Gastroesophageal sphincter (tissue), 4 donors: Measurements from ENCODE around the gene MORC2. TPM values are rescaled to one million over a fixed set of nuclear protein-coding genes. Genes with fewer than 3 reads are reported as not detected.

ENCODE experiments used
- ATAC-seq: fragments of 150-250 bp; one replicate; pipeline ENCODE4 v1.9.1; 2016; ENCODE audit warnings: mild to moderate bottlenecking, moderate library complexity
- H3K27ac ChIP-seq, 4 donors: fragments of 200-600 bp; sonication (generic) in 3 of 4; 1 replicate in 3 of 4; 2 replicates in 1 of 4; pipeline ENCODE4 v1.5.1; 2016 to 2019
- H3K27me3 ChIP-seq: fragments of 200-600 bp; sonication (generic); one replicate; pipeline ENCODE4 v1.5.1; 2019
- H3K36me3 ChIP-seq, 2 donors: fragments of 200-600 bp; sonication (generic); one replicate each; pipeline ENCODE4 v1.5.1; 2019; ENCODE audit warnings: control low read depth in 1 of 2
- H3K4me1 ChIP-seq, 3 donors: fragments of 200-600 bp; sonication (generic); 1 replicate in 2 of 3; 2 replicates in 1 of 3; pipeline ENCODE4 v1.5.1; 2016 to 2019; ENCODE audit warnings: control low read depth in 2 of 3
- H3K4me3 ChIP-seq, 2 donors: fragments of 200-600 bp; sonication (generic); one replicate each; pipeline ENCODE4 v1.5.1; 2019; ENCODE audit warnings: mild to moderate bottlenecking in 1 of 2, moderate library complexity in 1 of 2
- H3K9me3 ChIP-seq, 3 donors: fragments of 200-600 bp; sonication (generic); one replicate each; pipeline ENCODE4 v1.5.1; 2017 to 2019; ENCODE audit warnings: control low read depth in 2 of 3
- EP300 ChIP-seq: sonication (generic); formaldehyde crosslinking; IDR thresholded peaks from one replicate; pipeline ENCODE4 v1.6.1; 2017; ENCODE audit warnings: antibody characterized with exemption, mild to moderate bottlenecking
- POLR2A ChIP-seq, 2 donors: fragments of 450-650 bp; IDR thresholded peaks; one replicate each; pipeline ENCODE4 v1.6.1; 2017; ENCODE audit warnings: antibody characterized with exemption in 2 of 2, mild to moderate bottlenecking in 2 of 2, moderate library complexity in 1 of 2
- POLR2AphosphoS5 ChIP-seq: sonication (generic); formaldehyde crosslinking; IDR thresholded peaks from one replicate; pipeline ENCODE4 v1.6.1; 2017; ENCODE audit warnings: antibody characterized with exemption
- WGBS, 2 donors: methylation state at CpG; one replicate each; pipeline ENCODE4 v1.1.5; 2018; ENCODE audit warnings: low coverage in 1 of 2; 5-methylcytosine and 5-hydroxymethylcytosine counted together
- total RNA-seq, 4 donors: library from RNA; depleted of rRNA; stranded (reverse); fragments of >200 nt; gene quantifications; one replicate each; pipeline ENCODE4 v1.1.0, GENCODE V29; 2016
- TF ChIP-seq, protein P1 (sequence below), 4 experiments: fragments of 200-600 bp in 2 of 4; fragments of 450-650 bp in 2 of 4; sonication (generic) in 1 of 4; IDR thresholded peaks; one replicate each; pipeline ENCODE4 v1.5.1; 2017 to 2019; ENCODE audit warnings: antibody characterized with exemption in 4 of 4, mild to moderate bottlenecking in 2 of 4, moderate library complexity in 2 of 4

Gene MORC2
- total RNA-seq, 4 donors from 2014 or later, result 11.3 to 36.0 (median 29.6) TPM

DNA sequence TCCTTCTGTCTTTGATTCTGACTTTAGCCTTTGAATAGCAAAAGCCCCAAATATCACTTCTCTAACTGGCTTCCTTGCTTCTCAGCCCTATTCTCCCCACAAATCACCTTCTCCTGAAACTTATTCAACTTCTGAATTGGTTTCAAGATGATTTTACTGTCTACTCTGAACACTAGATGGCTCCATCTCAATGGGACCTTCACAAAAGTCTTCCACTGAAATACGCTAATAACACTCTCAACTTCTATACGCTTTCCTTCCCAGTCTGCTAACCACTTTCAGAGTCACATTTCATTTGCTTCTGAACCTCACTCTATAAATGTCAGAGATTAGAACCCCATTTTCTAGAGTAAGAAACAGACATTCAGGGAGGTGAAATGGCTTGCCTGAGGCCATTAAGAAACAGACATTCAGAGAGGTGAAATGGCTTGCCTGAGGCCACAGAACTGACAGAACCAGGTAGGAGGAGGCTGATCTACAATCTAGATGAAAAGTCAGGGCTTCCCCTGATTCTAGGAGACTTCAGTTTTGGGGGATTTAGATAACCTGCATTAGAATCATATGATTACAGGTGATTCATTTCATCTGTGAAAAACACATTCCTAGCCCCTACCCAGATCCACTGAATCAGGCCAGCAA is 20.6 kb downstream of the MORC2 start:
- TF ChIP-seq EP300, result no peak
- TF ChIP-seq, protein P1, sequence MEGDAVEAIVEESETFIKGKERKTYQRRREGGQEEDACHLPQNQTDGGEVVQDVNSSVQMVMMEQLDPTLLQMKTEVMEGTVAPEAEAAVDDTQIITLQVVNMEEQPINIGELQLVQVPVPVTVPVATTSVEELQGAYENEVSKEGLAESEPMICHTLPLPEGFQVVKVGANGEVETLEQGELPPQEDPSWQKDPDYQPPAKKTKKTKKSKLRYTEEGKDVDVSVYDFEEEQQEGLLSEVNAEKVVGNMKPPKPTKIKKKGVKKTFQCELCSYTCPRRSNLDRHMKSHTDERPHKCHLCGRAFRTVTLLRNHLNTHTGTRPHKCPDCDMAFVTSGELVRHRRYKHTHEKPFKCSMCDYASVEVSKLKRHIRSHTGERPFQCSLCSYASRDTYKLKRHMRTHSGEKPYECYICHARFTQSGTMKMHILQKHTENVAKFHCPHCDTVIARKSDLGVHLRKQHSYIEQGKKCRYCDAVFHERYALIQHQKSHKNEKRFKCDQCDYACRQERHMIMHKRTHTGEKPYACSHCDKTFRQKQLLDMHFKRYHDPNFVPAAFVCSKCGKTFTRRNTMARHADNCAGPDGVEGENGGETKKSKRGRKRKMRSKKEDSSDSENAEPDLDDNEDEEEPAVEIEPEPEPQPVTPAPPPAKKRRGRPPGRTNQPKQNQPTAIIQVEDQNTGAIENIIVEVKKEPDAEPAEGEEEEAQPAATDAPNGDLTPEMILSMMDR (IDR thresholded peaks at IDR 0.05), result peak; percentile 58 to 84 (median 76)
- no peaks in the 10 kb centered on the region for H3K9me3 ChIP-seq
- no peaks in the 10 kb centered on the region for H3K27me3 ChIP-seq
- H3K36me3 ChIP-seq, result peaks cover 0 to 81% of the 10 kb centered on the region in 2 donors
- 0 to 3% methylated on average over 1 to 2 of the region's 2 CpGs for WGBS, 2 donors
- peak overlapping the region; percentile 34 to 83 (median 82) for H3K27ac ChIP-seq
- peaks cover 3 to 46% (median 21%) of the 10 kb centered on the region in 3 donors for H3K4me1 ChIP-seq
- H3K4me3 ChIP-seq, result no peak overlapping the region
- ATAC-seq, result peak; percentile 71

DNA sequence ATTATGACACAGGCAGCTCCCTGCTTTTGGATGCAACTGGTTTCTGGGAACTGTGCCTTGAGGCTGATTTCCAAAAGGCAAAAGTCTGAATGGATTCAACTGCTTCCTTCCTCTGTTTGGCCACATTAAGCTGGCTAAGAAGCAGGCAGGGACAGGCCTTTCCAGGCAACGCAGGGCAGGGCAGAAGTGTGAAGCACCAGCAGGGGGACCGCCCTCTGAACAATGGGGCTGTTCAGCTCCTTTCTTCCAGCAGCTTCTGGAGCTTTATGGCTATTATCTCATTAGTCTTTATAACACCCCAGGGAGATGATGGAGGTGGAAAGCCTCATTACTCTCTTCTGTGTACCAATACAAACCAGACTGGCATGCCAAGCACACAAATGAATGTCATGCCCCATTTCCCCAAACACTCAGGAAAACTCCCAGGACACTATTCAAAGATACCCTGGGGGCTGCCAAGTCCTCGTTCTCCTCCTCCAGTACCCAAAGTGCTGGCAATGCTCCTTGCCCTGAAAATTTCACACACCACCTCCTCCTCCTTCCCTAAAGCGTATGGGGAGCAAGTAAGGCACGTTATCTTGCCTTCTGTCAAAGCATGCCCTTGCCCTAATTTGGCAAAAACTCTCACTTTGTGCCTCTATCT is 21.3 kb downstream of the MORC2 start:
- peak; percentile 84 for ATAC-seq
- Histone ChIP-seq H3K36me3 (peaks cover 0 to 82% of the 10 kb centered on the region in 2 donors), H3K27ac (peak overlapping the region; percentile 34 to 83 (median 82)), H3K4me1 (peaks cover 3 to 46% (median 21%) of the 10 kb centered on the region in 3 donors), H3K9me3 (no peaks in the 10 kb centered on the region), H3K4me3 (no peak overlapping the region), H3K27me3 (no peaks in the 10 kb centered on the region)
- 11 to 25% methylated on average over 3 to 4 of the region's 5 CpGs for WGBS, 2 donors
- TF ChIP-seq POLR2A (IDR thresholded peaks at IDR 0.05) (no peak), EP300 (no peak), POLR2AphosphoS5 (peak; percentile 70)
- TF ChIP-seq, protein P1 (IDR thresholded peaks at IDR 0.05), result peak in 3 of 4 experiments; percentile 34 to 65 (median 51)

DNA sequence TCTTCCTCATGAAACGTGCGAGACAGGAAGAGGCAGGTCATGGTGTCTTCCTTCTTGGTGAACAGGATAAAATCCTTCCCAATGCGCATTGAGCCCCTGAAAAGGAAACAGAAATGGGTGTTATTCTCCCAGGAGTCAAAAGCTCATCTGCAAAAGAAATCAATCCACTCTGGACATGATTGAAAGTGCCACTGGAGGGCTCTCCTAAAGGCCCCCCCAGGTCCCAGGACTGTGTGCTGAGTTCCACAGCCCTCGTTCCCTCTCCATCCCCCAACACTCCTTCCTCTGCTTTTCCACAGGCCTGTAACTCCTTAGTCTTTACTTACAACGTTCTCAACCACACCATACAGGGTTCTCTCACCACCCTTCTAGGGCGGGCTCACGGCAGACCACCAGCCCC is 22.2 kb downstream of the MORC2 start:
- Histone ChIP-seq H3K27ac (peak overlapping the region; percentile 34 to 83 (median 82)), H3K36me3 (peaks cover 0 to 84% of the 10 kb centered on the region in 2 donors), H3K4me1 (peaks cover 3 to 46% (median 21%) of the 10 kb centered on the region in 3 donors), H3K4me3 (no peak overlapping the region), H3K27me3 (no peaks in the 10 kb centered on the region), H3K9me3 (no peaks in the 10 kb centered on the region)
- 53 to 82% methylated on average over 3 to 4 of the region's 7 CpGs for WGBS, 2 donors
- no peak for ATAC-seq
- TF ChIP-seq POLR2A (IDR thresholded peaks at IDR 0.05) (no peak), EP300 (no peak), POLR2AphosphoS5 (no peak)
- TF ChIP-seq, protein P1 (IDR thresholded peaks at IDR 0.05), result no peak

DNA sequence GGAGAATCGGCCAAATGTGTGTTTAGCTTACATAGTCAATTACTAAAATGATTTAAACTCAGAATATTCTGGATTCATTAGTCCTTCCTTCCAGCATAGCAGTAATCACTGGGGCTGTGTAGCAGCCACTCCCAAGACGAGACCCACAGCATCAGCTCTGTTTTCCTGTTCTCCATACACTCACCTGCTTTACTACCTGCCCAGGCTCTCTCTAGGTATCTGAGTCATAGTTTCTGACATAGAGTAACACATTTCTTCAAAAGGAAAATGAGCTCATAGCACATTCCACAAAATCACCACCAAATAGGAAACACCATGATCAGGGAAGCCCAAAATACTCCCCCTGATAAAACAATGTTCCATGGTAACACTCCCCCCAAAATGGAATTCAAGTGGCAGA is 22.9 kb downstream of the MORC2 start:
- Histone ChIP-seq H3K4me3 (no peak overlapping the region), H3K4me1 (peaks cover 3 to 44% (median 21%) of the 10 kb centered on the region in 3 donors), H3K27me3 (no peaks in the 10 kb centered on the region), H3K27ac (peak overlapping the region in 3 of 4 donors; percentile 81 to 83 (median 82)), H3K9me3 (no peaks in the 10 kb centered on the region), H3K36me3 (peaks cover 0 to 84% of the 10 kb centered on the region in 2 donors)
- 83 to 95% methylated on average over 2 of the region's 2 CpGs for WGBS, 2 donors
- no peak for ATAC-seq
- no peak for TF ChIP-seq EP300
- TF ChIP-seq POLR2A (IDR thresholded peaks at IDR 0.05), result no peak
- TF ChIP-seq, protein P1 (IDR thresholded peaks at IDR 0.05), result no peak
- TF ChIP-seq POLR2AphosphoS5, result no peak
